Karpas-422 (cell line): ENCODE data around the gene CKAP4. TPM values are rescaled to one million over a fixed set of nuclear protein-coding genes. Genes with fewer than 3 reads are reported as not detected.

Experiments used
- DNase-seq: peaks from one replicate; pipeline ENCODE4 v3.0.0-alpha.2; 2015
- H2AFZ ChIP-seq: fragments of 200-600 bp; sonication (generic); 2 replicates; pipeline ENCODE4 v1.6.1; 2014; ENCODE audit warnings: antibody characterized with exemption, low read length, mixed read lengths
- H3K27ac ChIP-seq: fragments of 200-600 bp; sonication (generic); 2 replicates; pipeline ENCODE4 v1.5.1; 2014; ENCODE audit warnings: mild to moderate bottlenecking, low read length, moderate library complexity
- H3K27me3 ChIP-seq: fragments of 200-600 bp; sonication (generic); 2 replicates; pipeline ENCODE4 v1.6.1; 2014; ENCODE audit warnings: low read length, mixed read lengths
- H3K36me3 ChIP-seq: fragments of 200-600 bp; sonication (generic); 2 replicates; pipeline ENCODE4 v1.6.1; 2014; ENCODE audit warnings: low read length, mixed read lengths; ENCODE audit not compliant: insufficient read depth
- H3K4me1 ChIP-seq: fragments of 200-600 bp; sonication (generic); 2 replicates; pipeline ENCODE4 v1.6.1; 2014; ENCODE audit warnings: mild to moderate bottlenecking, low read length, mixed read lengths
- H3K4me2 ChIP-seq: fragments of 200-600 bp; sonication (generic); 2 replicates; pipeline ENCODE4 v1.6.1; 2014; ENCODE audit warnings: low read length, low read depth, mild to moderate bottlenecking; ENCODE audit not compliant: poor library complexity, severe bottlenecking
- H3K4me3 ChIP-seq: fragments of 200-600 bp; sonication (generic); 2 replicates; pipeline ENCODE4 v1.5.1; 2014; ENCODE audit warnings: mild to moderate bottlenecking, antibody characterized with exemption, low read length, mixed read lengths
- H3K79me2 ChIP-seq: fragments of 200-600 bp; sonication (generic); 2 replicates; pipeline ENCODE4 v1.6.1; 2014; ENCODE audit warnings: mild to moderate bottlenecking, low read length, mixed read lengths
- H3K9ac ChIP-seq: fragments of 200-600 bp; sonication (generic); 2 replicates; pipeline ENCODE4 v1.6.0; 2014; ENCODE audit warnings: low read length
- H3K9me2 ChIP-seq: fragments of 200-600 bp; sonication (generic), shearing (Covaris generic); replicated peaks from 2 replicates; pipeline ENCODE4 v1.6.0; 2014; ENCODE audit warnings: mild to moderate bottlenecking, low read length, moderate library complexity; ENCODE audit not compliant: insufficient read depth
- H3K9me3 ChIP-seq: fragments of 300-700, 200-600 bp; sonication (generic); 2 replicates; pipeline ENCODE4 v1.6.1; 2014; ENCODE audit warnings: low read length, mixed read lengths
- H4K20me1 ChIP-seq: fragments of 200-600 bp; sonication (generic); 2 replicates; pipeline ENCODE4 v1.6.1; 2014; ENCODE audit warnings: mild to moderate bottlenecking, antibody characterized with exemption, low read length, low read depth; ENCODE audit not compliant: insufficient read depth
- total RNA-seq: library from RNA; depleted of rRNA; stranded (reverse); fragments of >200 nt; shearing (Covaris generic); gene quantifications from 2 replicates; pipeline ENCODE4 v1.2.3, GENCODE V29; 2014; ENCODE audit warnings: low replicate concordance

Gene CKAP4
- total RNA-seq, 1 experiment from 2014 or later, result not detected

DNA sequence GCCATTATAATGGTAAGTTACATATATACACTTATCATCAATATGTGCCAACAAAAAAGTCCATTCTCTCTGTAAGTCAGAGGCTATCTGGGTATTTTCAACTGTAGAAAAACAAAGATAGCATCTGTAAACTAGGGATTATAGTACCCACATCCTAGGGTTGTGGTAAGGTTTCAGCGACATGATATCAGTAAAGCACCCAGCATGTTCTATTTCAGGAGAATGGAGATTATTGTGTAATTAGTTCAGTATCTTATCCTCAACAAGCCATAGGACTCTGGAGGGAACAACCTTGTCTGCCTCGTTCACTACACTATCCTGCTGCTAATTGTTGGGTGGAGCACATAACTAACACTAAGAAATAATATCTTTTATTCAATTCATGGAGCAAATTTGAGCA lies 19.7 kb upstream of the CKAP4 start:
- no peaks in the 10 kb centered on the region for H3K9me2 ChIP-seq
- H3K79me2 ChIP-seq, result no peaks in the 10 kb centered on the region
- H3K36me3 ChIP-seq, result no peaks in the 10 kb centered on the region
- H3K4me3 ChIP-seq, result no peak overlapping the region
- H3K27me3 ChIP-seq, result no peaks in the 10 kb centered on the region
- H3K4me1 ChIP-seq, result no peaks in the 10 kb centered on the region
- H4K20me1 ChIP-seq, result no peaks in the 10 kb centered on the region
- no peak for DNase-seq
- H3K27ac ChIP-seq, result no peak overlapping the region
- H3K9me3 ChIP-seq, result no peaks in the 10 kb centered on the region
- H3K4me2 ChIP-seq, result no peak overlapping the region
- H2AFZ ChIP-seq, result no peak overlapping the region
- no peak overlapping the region for H3K9ac ChIP-seq

- no peaks in the 10 kb centered on the region for H3K79me2 ChIP-seq
- no peaks in the 10 kb centered on the region for H3K9me3 ChIP-seq
- H3K4me3 ChIP-seq, result no peak overlapping the region
- H3K27me3 ChIP-seq, result no peaks in the 10 kb centered on the region
- H3K36me3 ChIP-seq, result no peaks in the 10 kb centered on the region
- no peak overlapping the region for H3K4me2 ChIP-seq
- H2AFZ ChIP-seq, result no peak overlapping the region
- no peaks in the 10 kb centered on the region for H3K4me1 ChIP-seq
- no peak overlapping the region for H3K9ac ChIP-seq
- H3K27ac ChIP-seq, result no peak overlapping the region
- H3K9me2 ChIP-seq, result no peaks in the 10 kb centered on the region
- DNase-seq, result no peak
- H4K20me1 ChIP-seq, result no peaks in the 10 kb centered on the region
These were observed 17.3 kb upstream of the CKAP4 start for GRCh38 chr12:106265116-106265515.

GRCh38 chr12:106258935-106259334 lies 11.1 kb upstream of the CKAP4 start:
- no peak for DNase-seq
- no peaks in the 10 kb centered on the region for H3K9me2 ChIP-seq
- H3K36me3 ChIP-seq, result no peaks in the 10 kb centered on the region
- no peaks in the 10 kb centered on the region for H3K79me2 ChIP-seq
- no peaks in the 10 kb centered on the region for H3K27me3 ChIP-seq
- no peaks in the 10 kb centered on the region for H3K4me1 ChIP-seq
- H3K9ac ChIP-seq, result no peak overlapping the region
- H4K20me1 ChIP-seq, result no peaks in the 10 kb centered on the region
- no peak overlapping the region for H3K4me3 ChIP-seq
- H3K9me3 ChIP-seq, result no peaks in the 10 kb centered on the region
- H3K4me2 ChIP-seq, result no peak overlapping the region
- no peak overlapping the region for H2AFZ ChIP-seq
- no peak overlapping the region for H3K27ac ChIP-seq

GRCh38 chr12:106258226-106258625 lies 10.4 kb upstream of the CKAP4 start:
- no peak for DNase-seq
- no peak overlapping the region for H2AFZ ChIP-seq
- H3K9ac ChIP-seq, result no peak overlapping the region
- H3K36me3 ChIP-seq, result no peaks in the 10 kb centered on the region
- no peaks in the 10 kb centered on the region for H3K9me3 ChIP-seq
- no peak overlapping the region for H3K4me2 ChIP-seq
- no peaks in the 10 kb centered on the region for H3K79me2 ChIP-seq
- H3K4me3 ChIP-seq, result no peak overlapping the region
- H3K4me1 ChIP-seq, result no peaks in the 10 kb centered on the region
- H3K27ac ChIP-seq, result no peak overlapping the region
- no peaks in the 10 kb centered on the region for H3K27me3 ChIP-seq
- H4K20me1 ChIP-seq, result no peaks in the 10 kb centered on the region
- no peaks in the 10 kb centered on the region for H3K9me2 ChIP-seq

DNA sequence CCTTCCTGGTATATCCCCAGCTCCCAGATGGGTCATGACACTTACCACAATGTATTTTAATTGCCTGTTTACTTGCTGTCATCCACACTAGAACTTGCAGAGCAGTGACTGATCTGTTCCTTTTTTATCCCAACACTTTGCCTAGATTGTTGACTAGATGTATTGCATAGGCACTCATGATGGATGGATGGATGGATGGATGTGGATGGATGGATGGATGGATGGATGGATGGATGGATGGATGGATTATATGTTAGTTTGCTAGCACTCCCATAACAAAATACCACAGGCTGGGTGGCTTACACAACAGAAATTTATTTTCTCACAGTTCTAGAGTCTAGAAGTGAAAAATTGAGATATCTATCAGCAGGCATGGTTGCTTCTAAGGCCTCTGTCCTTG lies 8.7 kb upstream of the CKAP4 start:
- Histone ChIP-seq H3K4me3 (no peak overlapping the region), H2AFZ (no peak overlapping the region), H3K9me2 (no peaks in the 10 kb centered on the region), H4K20me1 (no peaks in the 10 kb centered on the region), H3K4me1 (peaks cover 5% of the 10 kb centered on the region), H3K79me2 (no peaks in the 10 kb centered on the region), H3K27ac (no peak overlapping the region), H3K9me3 (no peaks in the 10 kb centered on the region), H3K27me3 (no peaks in the 10 kb centered on the region), H3K4me2 (no peak overlapping the region), H3K9ac (no peak overlapping the region), H3K36me3 (no peaks in the 10 kb centered on the region)
- no peak for DNase-seq

DNA sequence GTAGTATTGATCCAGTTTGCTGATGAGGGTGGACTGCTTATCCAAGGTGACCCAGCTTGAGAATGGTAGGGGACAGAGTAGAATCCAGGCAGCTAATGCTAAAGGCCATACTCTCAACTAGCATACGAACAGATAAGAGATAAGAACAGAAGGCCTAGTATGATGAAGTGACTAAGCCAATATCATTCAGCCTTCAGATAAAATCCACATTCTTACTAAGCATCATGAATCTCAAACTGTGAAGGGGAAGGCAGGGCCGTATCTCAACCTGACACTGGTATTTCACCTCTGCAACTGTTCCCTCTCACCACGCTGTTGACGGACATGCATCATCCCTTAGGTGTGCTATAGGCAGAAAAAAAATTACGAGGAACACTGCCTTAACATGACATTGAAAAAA lies 8.1 kb upstream of the CKAP4 start:
- H3K4me2 ChIP-seq, result no peak overlapping the region
- no peak overlapping the region for H2AFZ ChIP-seq
- H3K9ac ChIP-seq, result no peak overlapping the region
- no peaks in the 10 kb centered on the region for H3K79me2 ChIP-seq
- H3K9me3 ChIP-seq, result no peaks in the 10 kb centered on the region
- no peak overlapping the region for H3K27ac ChIP-seq
- H3K4me1 ChIP-seq, result peaks cover 10% of the 10 kb centered on the region
- no peak for DNase-seq
- no peaks in the 10 kb centered on the region for H3K36me3 ChIP-seq
- H3K4me3 ChIP-seq, result no peak overlapping the region
- H3K27me3 ChIP-seq, result no peaks in the 10 kb centered on the region
- H4K20me1 ChIP-seq, result no peaks in the 10 kb centered on the region
- H3K9me2 ChIP-seq, result no peaks in the 10 kb centered on the region

GRCh38 chr12:106255493-106255892 lies 7.7 kb upstream of the CKAP4 start:
- Histone ChIP-seq H3K9me2 (no peaks in the 10 kb centered on the region), H3K27ac (no peak overlapping the region), H3K4me3 (no peak overlapping the region), H4K20me1 (no peaks in the 10 kb centered on the region), H3K9ac (no peak overlapping the region), H3K9me3 (no peaks in the 10 kb centered on the region), H3K79me2 (no peaks in the 10 kb centered on the region), H3K4me2 (no peak overlapping the region), H2AFZ (no peak overlapping the region), H3K36me3 (no peaks in the 10 kb centered on the region), H3K27me3 (no peaks in the 10 kb centered on the region), H3K4me1 (peaks cover 14% of the 10 kb centered on the region)
- DNase-seq, result no peak

- H3K9me2 ChIP-seq, result no peaks in the 10 kb centered on the region
- no peak overlapping the region for H3K4me2 ChIP-seq
- no peak for DNase-seq
- no peaks in the 10 kb centered on the region for H3K9me3 ChIP-seq
- H3K79me2 ChIP-seq, result no peaks in the 10 kb centered on the region
- H3K27ac ChIP-seq, result no peak overlapping the region
- H3K9ac ChIP-seq, result no peak overlapping the region
- no peak overlapping the region for H3K4me3 ChIP-seq
- H4K20me1 ChIP-seq, result no peaks in the 10 kb centered on the region
- no peak overlapping the region for H2AFZ ChIP-seq
- no peaks in the 10 kb centered on the region for H3K27me3 ChIP-seq
- peaks cover 21% of the 10 kb centered on the region for H3K4me1 ChIP-seq
- no peaks in the 10 kb centered on the region for H3K36me3 ChIP-seq
These were observed 6.9 kb upstream of the CKAP4 start for GRCh38 chr12:106254724-106255123.
